ENCODE measurements around the gene ATOH1. TPM values are rescaled to one million over a fixed set of nuclear protein-coding genes. Genes with fewer than 3 reads are reported as not detected.

The ATOH1 gene
- total RNA-seq, 1 experiment from 2014 or later = not detected

DNA sequence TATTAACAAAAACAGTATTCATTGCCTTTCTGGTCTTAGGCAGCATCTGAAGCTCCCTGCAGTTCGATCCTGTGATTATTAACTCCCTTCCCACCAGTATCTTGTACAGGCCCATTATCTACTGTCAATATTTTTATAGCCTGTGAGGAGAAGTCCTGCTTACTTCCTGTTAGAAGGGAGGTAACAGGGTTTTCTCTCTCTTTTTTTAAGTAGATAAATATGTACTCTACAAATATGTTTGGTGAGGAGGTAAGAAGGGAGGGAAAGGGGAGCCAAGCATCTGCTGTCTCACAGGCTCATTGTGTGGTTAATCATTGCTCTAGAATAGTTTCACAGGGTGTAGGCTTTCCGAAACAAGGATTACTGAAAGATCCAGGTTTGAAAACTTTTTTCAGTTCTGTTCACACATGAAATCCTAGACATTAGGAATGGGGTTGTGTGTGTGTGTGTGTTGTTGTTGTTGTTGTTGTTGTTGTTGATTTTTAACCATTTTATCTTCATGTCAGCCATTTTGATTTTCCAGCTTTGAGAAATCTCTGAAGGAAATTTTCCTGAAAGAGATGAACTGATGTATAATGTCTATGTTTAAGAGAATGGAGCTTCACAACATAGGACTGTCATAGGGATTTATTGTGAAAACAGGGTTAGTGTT lies 14.2 kb downstream of the ATOH1 start:
- in situ Hi-C loops (cut with HindIII; ENCODE audit: low pct_unique_long_range_greater_than_20kb, low sequenced_read_pairs) = no loop called here
- no peaks in the 10 kb centered on the region for H3K4me1 ChIP-seq (ENCODE audit: control insufficient read depth, insufficient read depth, low read length)
- DNase-seq (ENCODE audit: low read depth, low spot score) (no peak), ATAC-seq (no peak)
- no peaks in the 10 kb centered on the region for H3K9me3 ChIP-seq (ENCODE audit: control insufficient read depth, insufficient read depth, low read depth, low read length)
- no peak overlapping the region for H3K27ac ChIP-seq (ENCODE audit: low read length)
- H3K4me3 ChIP-seq (ENCODE audit: low read depth in 2 of 2, low read length in 2 of 2) = no peak overlapping the region
- no TSS peak for BruUV-seq (replicated peaks)
- no peaks in the 10 kb centered on the region for H3K36me3 ChIP-seq (ENCODE audit: control insufficient read depth, insufficient read depth, low read length)
- H3K27me3 ChIP-seq (ENCODE audit: control insufficient read depth, insufficient read depth, low read length) = no peaks in the 10 kb centered on the region
- intact Hi-C loops (cut with micrococcal nuclease; ENCODE audit: unreplicated experiment) = no loop called here
- CTCF ChIA-PET = no interaction called here
- POLR2A ChIA-PET = no interaction called here
- TF ChIP-seq POLR2AphosphoS5 (IDR thresholded peaks at IDR 0.05; ENCODE audit: low read depth, low read length) (no peak), TCF7L2 (IDR thresholded peaks at IDR 0.05; ENCODE audit: low read depth, low read length) (no peak), SIN3A (IDR thresholded peaks at IDR 0.05; ENCODE audit: borderline replicate concordance, insufficient read depth, low read depth, low read length) (no peak)
- TF ChIP-seq, protein P1, sequence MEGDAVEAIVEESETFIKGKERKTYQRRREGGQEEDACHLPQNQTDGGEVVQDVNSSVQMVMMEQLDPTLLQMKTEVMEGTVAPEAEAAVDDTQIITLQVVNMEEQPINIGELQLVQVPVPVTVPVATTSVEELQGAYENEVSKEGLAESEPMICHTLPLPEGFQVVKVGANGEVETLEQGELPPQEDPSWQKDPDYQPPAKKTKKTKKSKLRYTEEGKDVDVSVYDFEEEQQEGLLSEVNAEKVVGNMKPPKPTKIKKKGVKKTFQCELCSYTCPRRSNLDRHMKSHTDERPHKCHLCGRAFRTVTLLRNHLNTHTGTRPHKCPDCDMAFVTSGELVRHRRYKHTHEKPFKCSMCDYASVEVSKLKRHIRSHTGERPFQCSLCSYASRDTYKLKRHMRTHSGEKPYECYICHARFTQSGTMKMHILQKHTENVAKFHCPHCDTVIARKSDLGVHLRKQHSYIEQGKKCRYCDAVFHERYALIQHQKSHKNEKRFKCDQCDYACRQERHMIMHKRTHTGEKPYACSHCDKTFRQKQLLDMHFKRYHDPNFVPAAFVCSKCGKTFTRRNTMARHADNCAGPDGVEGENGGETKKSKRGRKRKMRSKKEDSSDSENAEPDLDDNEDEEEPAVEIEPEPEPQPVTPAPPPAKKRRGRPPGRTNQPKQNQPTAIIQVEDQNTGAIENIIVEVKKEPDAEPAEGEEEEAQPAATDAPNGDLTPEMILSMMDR (IDR thresholded peaks at IDR 0.05) = no peak
- TF ChIP-seq, protein P2, sequence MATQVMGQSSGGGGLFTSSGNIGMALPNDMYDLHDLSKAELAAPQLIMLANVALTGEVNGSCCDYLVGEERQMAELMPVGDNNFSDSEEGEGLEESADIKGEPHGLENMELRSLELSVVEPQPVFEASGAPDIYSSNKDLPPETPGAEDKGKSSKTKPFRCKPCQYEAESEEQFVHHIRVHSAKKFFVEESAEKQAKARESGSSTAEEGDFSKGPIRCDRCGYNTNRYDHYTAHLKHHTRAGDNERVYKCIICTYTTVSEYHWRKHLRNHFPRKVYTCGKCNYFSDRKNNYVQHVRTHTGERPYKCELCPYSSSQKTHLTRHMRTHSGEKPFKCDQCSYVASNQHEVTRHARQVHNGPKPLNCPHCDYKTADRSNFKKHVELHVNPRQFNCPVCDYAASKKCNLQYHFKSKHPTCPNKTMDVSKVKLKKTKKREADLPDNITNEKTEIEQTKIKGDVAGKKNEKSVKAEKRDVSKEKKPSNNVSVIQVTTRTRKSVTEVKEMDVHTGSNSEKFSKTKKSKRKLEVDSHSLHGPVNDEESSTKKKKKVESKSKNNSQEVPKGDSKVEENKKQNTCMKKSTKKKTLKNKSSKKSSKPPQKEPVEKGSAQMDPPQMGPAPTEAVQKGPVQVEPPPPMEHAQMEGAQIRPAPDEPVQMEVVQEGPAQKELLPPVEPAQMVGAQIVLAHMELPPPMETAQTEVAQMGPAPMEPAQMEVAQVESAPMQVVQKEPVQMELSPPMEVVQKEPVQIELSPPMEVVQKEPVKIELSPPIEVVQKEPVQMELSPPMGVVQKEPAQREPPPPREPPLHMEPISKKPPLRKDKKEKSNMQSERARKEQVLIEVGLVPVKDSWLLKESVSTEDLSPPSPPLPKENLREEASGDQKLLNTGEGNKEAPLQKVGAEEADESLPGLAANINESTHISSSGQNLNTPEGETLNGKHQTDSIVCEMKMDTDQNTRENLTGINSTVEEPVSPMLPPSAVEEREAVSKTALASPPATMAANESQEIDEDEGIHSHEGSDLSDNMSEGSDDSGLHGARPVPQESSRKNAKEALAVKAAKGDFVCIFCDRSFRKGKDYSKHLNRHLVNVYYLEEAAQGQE (IDR thresholded peaks at IDR 0.05; ENCODE audit: insufficient read depth in 1 of 2, low read depth in 2 of 2, low read length in 1 of 2) = no peak

DNA sequence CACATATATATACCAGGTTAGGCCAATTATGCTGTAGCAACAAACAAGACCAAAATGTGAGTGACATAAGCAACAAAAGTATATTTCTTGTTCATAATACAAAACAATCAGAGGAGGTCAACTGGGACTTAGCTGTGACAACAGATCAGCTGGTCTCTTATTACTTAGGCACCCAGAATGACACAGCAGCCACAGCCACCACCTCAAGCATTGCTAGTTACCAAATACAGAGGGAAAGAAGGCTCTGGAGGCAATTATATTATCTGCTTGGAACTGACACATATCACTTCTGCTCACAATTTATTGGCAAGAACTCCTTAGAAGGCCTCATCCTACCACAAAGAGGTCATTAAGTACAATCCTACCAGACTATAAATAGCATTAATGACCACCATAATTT lies 15.2 kb downstream of the ATOH1 start:
- Histone ChIP-seq H3K9me3 (ENCODE audit: control insufficient read depth, insufficient read depth, low read depth, low read length) (no peaks in the 10 kb centered on the region), H3K4me1 (ENCODE audit: control insufficient read depth, insufficient read depth, low read length) (no peaks in the 10 kb centered on the region), H3K27me3 (ENCODE audit: control insufficient read depth, insufficient read depth, low read length) (no peaks in the 10 kb centered on the region), H3K36me3 (ENCODE audit: control insufficient read depth, insufficient read depth, low read length) (no peaks in the 10 kb centered on the region), H3K27ac (ENCODE audit: low read length) (no peak overlapping the region), H3K4me3 (ENCODE audit: low read depth in 2 of 2, low read length in 2 of 2) (no peak overlapping the region)
- ATAC-seq (no peak), DNase-seq (ENCODE audit: low read depth, low spot score) (no peak)
- CTCF ChIA-PET = no interaction called here
- no TSS peak for BruUV-seq (replicated peaks)
- TF ChIP-seq SIN3A (IDR thresholded peaks at IDR 0.05; ENCODE audit: borderline replicate concordance, insufficient read depth, low read depth, low read length) (no peak), POLR2AphosphoS5 (IDR thresholded peaks at IDR 0.05; ENCODE audit: low read depth, low read length) (no peak), TCF7L2 (IDR thresholded peaks at IDR 0.05; ENCODE audit: low read depth, low read length) (no peak)
- TF ChIP-seq, protein P2 (IDR thresholded peaks at IDR 0.05; ENCODE audit: insufficient read depth in 1 of 2, low read depth in 2 of 2, low read length in 1 of 2) = no peak
- TF ChIP-seq, protein P1 (IDR thresholded peaks at IDR 0.05) = no peak
- in situ Hi-C loops (cut with HindIII; ENCODE audit: low pct_unique_long_range_greater_than_20kb, low sequenced_read_pairs) = no loop called here
- intact Hi-C loops (cut with micrococcal nuclease; ENCODE audit: unreplicated experiment) = no loop called here
- POLR2A ChIA-PET = no interaction called here
